Caco-2 (cell line): Measurements from ENCODE around the gene NPW. TPM values are rescaled to one million over a fixed set of nuclear protein-coding genes. Genes with fewer than 3 reads are reported as not detected.

Source experiments
- BruUV-seq: library from RNA; stranded (reverse); fragments of 400-500 nt; replicated peaks from 2 replicates; lab custom pipeline; 2021; lab: Mats Ljungman, UMichigan
- CTCF ChIA-PET: fragments of 300-600 bp; sonication (Branson Sonifier 250); formaldehyde crosslinking; loops from one replicate; lab custom pipeline; 2022; ENCODE audit warnings: antibody characterized with exemption; lab: Charles Lee
- POLR2A ChIA-PET: fragments of 300-600 bp; sonication (Branson Sonifier 250); formaldehyde crosslinking; loops from one replicate; lab custom pipeline; 2022; ENCODE audit warnings: antibody characterized with exemption; lab: Charles Lee
- DNase-seq, 2 experiments: peaks; one replicate each; pipeline versions ENCODE4 v3.0.0 to v3.0.0-alpha.2; 2020 to 2022
- H3K27me3 ChIP-seq: replicated peaks from 2 replicates; pipeline ENCODE4 v1.6.0; 2011; ENCODE audit warnings: low read length; ENCODE audit not compliant: control insufficient read depth, insufficient read depth
- H3K36me3 ChIP-seq: 2 replicates; pipeline ENCODE4 v1.5.1; 2011; ENCODE audit warnings: low read length; ENCODE audit not compliant: control insufficient read depth, insufficient read depth
- H3K4me1 ChIP-seq: fragments of 250-450 bp; sonication (Bioruptor Pico); 2 replicates; pipeline ENCODE4 v1.5.1; 2020; ENCODE audit warnings: mild to moderate bottlenecking
- H3K4me3 ChIP-seq: 2 replicates; pipeline ENCODE4 v1.5.1; 2011; ENCODE audit warnings: low read depth, mild to moderate bottlenecking, control low read depth, low read length
- H3K9me3 ChIP-seq: fragments of 250-450 bp; sonication (Bioruptor Pico); 2 replicates; pipeline ENCODE4 v1.5.1; 2020; ENCODE audit warnings: mild to moderate bottlenecking, moderate library complexity
- H3K27ac Mint-ChIP-seq: one replicate; pipeline ENCODE4 v1.8.0; 2022; ENCODE audit warnings: mixed read lengths; ENCODE audit not compliant: unreplicated experiment
- H3K27me3 Mint-ChIP-seq: one replicate; pipeline ENCODE4 v1.8.0; 2022; ENCODE audit warnings: mixed read lengths; ENCODE audit not compliant: insufficient read depth, unreplicated experiment
- H3K36me3 Mint-ChIP-seq: one replicate; pipeline ENCODE4 v1.8.0; 2022; ENCODE audit warnings: mild to moderate bottlenecking, mixed read lengths; ENCODE audit not compliant: insufficient read depth, unreplicated experiment
- H3K4me1 Mint-ChIP-seq: one replicate; pipeline ENCODE4 v1.8.0; 2022; ENCODE audit warnings: low read depth, mixed read lengths; ENCODE audit not compliant: unreplicated experiment
- H3K4me3 Mint-ChIP-seq: one replicate; pipeline ENCODE4 v1.8.0; 2022; ENCODE audit warnings: mild to moderate bottlenecking, moderate library complexity, mixed read lengths; ENCODE audit not compliant: unreplicated experiment
- H3K9me3 Mint-ChIP-seq: one replicate; pipeline ENCODE4 v1.8.0; 2022; ENCODE audit warnings: mixed read lengths; ENCODE audit not compliant: unreplicated experiment
- intact Hi-C: fragments of 100-400 bp; cut with micrococcal nuclease; formaldehyde crosslinking; loops from one replicate; pipeline ENCODE4 v1.10.0; 2022; ENCODE audit not compliant: unreplicated experiment
- total RNA-seq: library from RNA; stranded (reverse); gene quantifications from 2 replicates; pipeline ENCODE4 v1.2.3, GENCODE V29; 2022
- TF ChIP-seq, protein P1 (sequence below), 2 experiments: fragments of 200-600 bp in 1 of 2; IDR thresholded peaks; 1 replicate in 1 of 2; 2 replicates in 1 of 2; pipeline versions ENCODE4 v1.5.1 to v1.8.0; 2011 to 2022; ENCODE audit warnings: antibody characterized with exemption in 1 of 2, control low read depth in 1 of 2, inconsistent platforms in 1 of 2, low read depth in 1 of 2, low read length in 1 of 2, mild to moderate bottlenecking in 1 of 2, moderate library complexity in 1 of 2; ENCODE audit not compliant: insufficient read depth in 1 of 2, severe bottlenecking in 1 of 2, unreplicated experiment in 1 of 2

NPW gene
- total RNA-seq, 1 experiment from 2014 or later, result 6.1 TPM

DNA sequence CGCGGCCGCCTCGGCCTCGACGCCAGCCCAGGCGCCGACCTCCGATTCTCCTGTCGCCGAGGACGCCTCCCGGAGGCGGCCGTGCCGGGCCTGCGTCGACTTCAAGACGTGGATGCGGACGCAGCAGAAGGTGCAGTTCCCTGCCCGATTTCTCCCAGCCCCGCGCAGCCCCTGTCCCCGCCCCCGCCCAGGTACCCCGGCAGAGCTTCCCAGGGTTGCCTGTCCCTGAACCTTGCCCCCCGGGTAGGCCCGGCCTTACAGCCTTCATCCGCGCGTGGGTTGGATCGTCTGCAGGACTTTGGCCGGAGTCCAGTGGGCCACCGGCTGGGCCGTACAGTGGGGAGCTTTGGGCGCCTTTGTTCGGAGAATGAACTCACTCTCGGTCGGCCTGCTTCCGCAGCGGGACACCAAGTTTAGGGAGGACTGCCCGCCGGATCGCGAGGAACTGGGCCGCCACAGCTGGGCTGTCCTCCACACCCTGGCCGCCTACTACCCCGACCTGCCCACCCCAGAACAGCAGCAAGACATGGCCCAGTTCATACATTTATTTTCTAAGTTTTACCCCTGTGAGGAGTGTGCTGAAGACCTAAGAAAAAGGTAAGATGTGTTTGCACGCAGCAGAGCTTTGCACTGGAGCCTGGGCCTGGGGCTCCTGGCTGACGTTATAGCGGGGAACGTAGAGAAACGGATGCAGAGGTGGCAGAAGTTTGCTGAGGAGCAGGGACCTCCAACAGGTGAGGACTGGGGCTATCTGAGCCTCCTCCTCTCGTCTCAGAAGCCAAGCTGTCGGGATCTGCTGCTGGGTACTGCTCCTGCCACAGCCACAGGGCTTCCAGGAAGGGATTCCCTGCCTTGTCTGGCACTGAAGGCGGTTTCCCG lies 35.0 kb upstream of the NPW start:
- Mint-ChIP-seq H3K36me3 (peaks cover 38% of the 10 kb centered on the region), H3K27me3 (no peaks in the 10 kb centered on the region), H3K4me1 (peaks cover 14% of the 10 kb centered on the region), H3K4me3 (peak overlapping the region; percentile 83), H3K9me3 (no peaks in the 10 kb centered on the region), H3K27ac (peak overlapping the region; percentile 76)
- peak overlapping the region; percentile 74 for H3K4me3 ChIP-seq
- intact Hi-C loops, result no loop called here
- ChIA-PET CTCF (interaction anchor here (0.9 to 1.5 kb wide), 2 partner anchors 13 to 44 kb away, joined by 3 read pairs; partner anchors contain the start of gene TBL3), POLR2A (interaction anchor here (0.7 to 1.7 kb wide), 3 partner anchors 13 to 171 kb away, joined by 5 to 13 read pairs (median 12); partner anchors contain the start of genes RPS2, TBL3 and TRAF7)
- H3K27me3 ChIP-seq, result no peaks in the 10 kb centered on the region
- peaks cover 19% of the 10 kb centered on the region for H3K4me1 ChIP-seq
- DNase-seq, result peak; percentile 61 to 78
- BruUV-seq, result TSS peak; percentile 37
- TF ChIP-seq, protein P1, sequence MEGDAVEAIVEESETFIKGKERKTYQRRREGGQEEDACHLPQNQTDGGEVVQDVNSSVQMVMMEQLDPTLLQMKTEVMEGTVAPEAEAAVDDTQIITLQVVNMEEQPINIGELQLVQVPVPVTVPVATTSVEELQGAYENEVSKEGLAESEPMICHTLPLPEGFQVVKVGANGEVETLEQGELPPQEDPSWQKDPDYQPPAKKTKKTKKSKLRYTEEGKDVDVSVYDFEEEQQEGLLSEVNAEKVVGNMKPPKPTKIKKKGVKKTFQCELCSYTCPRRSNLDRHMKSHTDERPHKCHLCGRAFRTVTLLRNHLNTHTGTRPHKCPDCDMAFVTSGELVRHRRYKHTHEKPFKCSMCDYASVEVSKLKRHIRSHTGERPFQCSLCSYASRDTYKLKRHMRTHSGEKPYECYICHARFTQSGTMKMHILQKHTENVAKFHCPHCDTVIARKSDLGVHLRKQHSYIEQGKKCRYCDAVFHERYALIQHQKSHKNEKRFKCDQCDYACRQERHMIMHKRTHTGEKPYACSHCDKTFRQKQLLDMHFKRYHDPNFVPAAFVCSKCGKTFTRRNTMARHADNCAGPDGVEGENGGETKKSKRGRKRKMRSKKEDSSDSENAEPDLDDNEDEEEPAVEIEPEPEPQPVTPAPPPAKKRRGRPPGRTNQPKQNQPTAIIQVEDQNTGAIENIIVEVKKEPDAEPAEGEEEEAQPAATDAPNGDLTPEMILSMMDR (IDR thresholded peaks at IDR 0.05; ENCODE audit: insufficient read depth in 1 of 2, low read depth in 1 of 2, low read length in 1 of 2, severe bottlenecking in 1 of 2, unreplicated experiment in 1 of 2), result no peak
- H3K9me3 ChIP-seq, result no peaks in the 10 kb centered on the region
- peaks cover 5% of the 10 kb centered on the region; the same call in 1 of the 2 replicates for H3K36me3 ChIP-seq

DNA sequence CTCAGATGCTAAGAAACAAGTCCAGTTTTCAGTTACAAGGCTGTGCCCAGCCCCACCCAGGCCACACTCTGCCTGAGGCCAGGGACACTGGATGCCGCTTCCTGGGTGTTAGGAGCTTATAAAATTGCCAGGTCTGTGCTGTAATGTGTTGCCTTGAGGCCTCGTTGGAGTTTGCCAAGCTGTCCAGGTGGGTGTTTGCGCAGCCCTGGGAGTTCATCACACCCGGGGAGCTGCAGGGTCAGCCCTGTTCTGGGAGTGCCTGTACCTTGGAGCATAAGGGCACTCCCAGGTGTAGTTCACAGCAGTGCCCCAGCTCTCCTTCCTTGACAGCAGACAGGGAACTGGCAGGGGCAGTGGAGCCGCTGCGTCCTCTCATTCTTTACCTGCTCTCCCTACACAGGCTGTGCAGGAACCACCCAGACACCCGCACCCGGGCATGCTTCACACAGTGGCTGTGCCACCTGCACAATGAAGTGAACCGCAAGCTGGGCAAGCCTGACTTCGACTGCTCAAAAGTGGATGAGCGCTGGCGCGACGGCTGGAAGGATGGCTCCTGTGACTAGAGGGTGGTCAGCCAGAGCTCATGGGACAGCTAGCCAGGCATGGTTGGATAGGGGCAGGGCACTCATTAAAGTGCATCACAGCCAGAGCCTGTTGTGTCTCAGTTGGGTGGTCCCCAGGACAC lies 34.0 kb upstream of the NPW start:
- H3K27me3 Mint-ChIP-seq, result no peaks in the 10 kb centered on the region
- ChIA-PET POLR2A (no interaction called here), CTCF (no interaction called here)
- intact Hi-C loops, result no loop called here
- DNase-seq, result no peak
- Histone ChIP-seq H3K4me3 (peak overlapping the region; percentile 74), H3K27me3 (no peaks in the 10 kb centered on the region), H3K9me3 (no peaks in the 10 kb centered on the region), H3K4me1 (peaks cover 21% of the 10 kb centered on the region), H3K36me3 (peaks cover 5% of the 10 kb centered on the region; the same call in 1 of the 2 replicates)
- TF ChIP-seq, protein P1 (IDR thresholded peaks at IDR 0.05; ENCODE audit: insufficient read depth in 1 of 2, low read depth in 1 of 2, low read length in 1 of 2, severe bottlenecking in 1 of 2, unreplicated experiment in 1 of 2), result no peak
- peaks cover 34% of the 10 kb centered on the region for H3K36me3 Mint-ChIP-seq
- H3K4me1 Mint-ChIP-seq, result peaks cover 14% of the 10 kb centered on the region
- peak overlapping the region; percentile 83 for H3K4me3 Mint-ChIP-seq
- no peak overlapping the region for H3K27ac Mint-ChIP-seq
- no TSS peak for BruUV-seq
- H3K9me3 Mint-ChIP-seq, result no peaks in the 10 kb centered on the region

DNA sequence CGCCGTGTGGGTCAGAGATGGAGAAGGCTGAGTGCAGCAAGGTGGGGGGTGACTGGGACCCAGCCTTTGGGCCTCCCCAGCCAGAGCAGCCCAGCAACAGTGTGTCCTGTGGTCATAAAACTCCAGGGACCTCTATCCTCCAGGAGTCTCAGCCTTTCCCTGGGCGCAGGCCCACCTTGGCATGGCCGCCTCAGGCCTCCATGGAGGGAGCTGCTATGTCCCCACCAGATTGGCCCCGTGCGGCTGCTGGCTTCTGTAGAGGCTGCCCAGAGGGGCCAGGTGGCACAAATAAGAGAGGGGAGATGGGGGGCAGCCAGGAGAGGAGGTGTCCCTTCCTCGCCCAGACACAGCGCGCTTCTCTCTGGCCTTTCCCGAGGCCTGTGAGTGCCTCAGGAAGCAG lies 32.4 kb upstream of the NPW start:
- Mint-ChIP-seq H3K27me3 (no peaks in the 10 kb centered on the region), H3K36me3 (peaks cover 25% of the 10 kb centered on the region)
- peaks cover 23% of the 10 kb centered on the region for H3K4me1 ChIP-seq

More for the DNA sequence above, 32.4 kb upstream of the NPW start:
- Mint-ChIP-seq H3K4me1 (peaks cover 14% of the 10 kb centered on the region), H3K9me3 (no peaks in the 10 kb centered on the region), H3K27ac (no peak overlapping the region), H3K4me3 (peak overlapping the region; percentile 33)
- intact Hi-C loops, result no loop called here
- H3K9me3 ChIP-seq, result no peaks in the 10 kb centered on the region
- DNase-seq, result no peak
- peaks cover 5% of the 10 kb centered on the region; the same call in 1 of the 2 replicates for H3K36me3 ChIP-seq
- POLR2A ChIA-PET, result no interaction called here
- no TSS peak for BruUV-seq
- TF ChIP-seq, protein P1 (IDR thresholded peaks at IDR 0.05; ENCODE audit: insufficient read depth in 1 of 2, low read depth in 1 of 2, low read length in 1 of 2, severe bottlenecking in 1 of 2, unreplicated experiment in 1 of 2), result no peak
- H3K4me3 ChIP-seq, result no peak overlapping the region
- CTCF ChIA-PET, result no interaction called here
- no peaks in the 10 kb centered on the region for H3K27me3 ChIP-seq
